NCI-H2196 treated with DMSO at 0.1 percent for 48 hours (cell line): ENCODE data around the gene CFAP92.

Experiments
- DNase-seq: peaks from one replicate; lab custom pipeline; 2025; ENCODE audit not compliant: unreplicated experiment; lab: John Stamatoyannopoulos, UW

The CFAP92 gene

GRCh38 chr3:129006864-129007263 is 13.0 kb upstream of the CFAP92 start:
- no peak for DNase-seq

- peak; percentile 79 for DNase-seq
These were observed 11.8 kb upstream of the CFAP92 start for GRCh38 chr3:129005526-129006303.

- DNase-seq = no peak
These were observed 10.9 kb upstream of the CFAP92 start for GRCh38 chr3:129004639-129005295.

GRCh38 chr3:129003578-129004112 is 9.8 kb upstream of the CFAP92 start:
- DNase-seq = no peak

- no peak for DNase-seq
These were observed 9.0 kb upstream of the CFAP92 start for GRCh38 chr3:129002573-129003569.

GRCh38 chr3:129001806-129002572 is 8.1 kb upstream of the CFAP92 start:
- peak; percentile 31 for DNase-seq

GRCh38 chr3:129001101-129001805 is 7.4 kb upstream of the CFAP92 start, which contains the start of gene EFCC1:
EFCC1 (plus strand) TSS chr3:129001304; CDS start chr3:129001629, 325 bp downstream.
- no peak for DNase-seq

- no peak for DNase-seq
These were observed 6.8 kb upstream of the CFAP92 start for GRCh38 chr3:129000742-129001100.

GRCh38 chr3:128999102-128999501 is 5.2 kb upstream of the CFAP92 start:
- no peak for DNase-seq

- no peak for DNase-seq
These were observed 4.7 kb upstream of the CFAP92 start for GRCh38 chr3:128998561-128998960.

- DNase-seq = no peak
These were observed 3.7 kb upstream of the CFAP92 start for GRCh38 chr3:128997486-128998133.

GRCh38 chr3:128996726-128997125 is 2.9 kb upstream of the CFAP92 start:
- DNase-seq = no peak

- DNase-seq = no peak
These were observed 2.3 kb upstream of the CFAP92 start for GRCh38 chr3:128996200-128996599.

GRCh38 chr3:128995737-128996136 is 1.9 kb upstream of the CFAP92 start:
- DNase-seq = no peak

GRCh38 chr3:128994581-128995546 is 988 bp upstream of the CFAP92 start:
- DNase-seq = no peak

GRCh38 chr3:128994173-128994512 is 267 bp upstream of the CFAP92 start:
- DNase-seq = no peak

GRCh38 chr3:128992926-128993460 is 883 bp downstream of the CFAP92 start:
- no peak for DNase-seq

GRCh38 chr3:128991355-128991895 is 2.5 kb downstream of the CFAP92 start:
- DNase-seq = no peak
